Measurements from ENCODE around the gene L3HYPDH. TPM values are rescaled to one million over a fixed set of nuclear protein-coding genes. Genes with fewer than 3 reads are reported as not detected.

L3HYPDH gene
- total RNA-seq, result 10 to 100 TPM in 1 of 2 donors, 1 to 10 TPM in 1; 8.6 to 10.9 TPM

- DNase-seq, result peak; percentile 98
Observed at GRCh38 chr14:59483819-59484638, at the start of gene L3HYPDH, which contains the start of gene JKAMP. Gene L3HYPDH, minus strand, starts transcription at chr14:59484408. Its CDS starts 92 bp downstream, at chr14:59484316. Gene JKAMP, plus strand, starts transcription at chr14:59484517. Its CDS starts 73 bp downstream, at chr14:59484590.

GRCh38 chr14:59532419-59532818, 48.2 kb upstream of the L3HYPDH start:
- Mint-ChIP-seq H3K9me3 (peaks cover 0 to 4% of the 10 kb centered on the region in 2 donors), H3K36me3 (ENCODE audit: insufficient read depth in 2 of 2) (peaks cover 2% of the 10 kb centered on the region in 2 donors), H3K27ac (no peak overlapping the region), H3K4me3 (no peak overlapping the region), H3K4me1 (ENCODE audit: low read depth) (no peaks in the 10 kb centered on the region), H3K27me3 (ENCODE audit: low read depth) (peaks cover 7% of the 10 kb centered on the region)
- ATAC-seq (replicated peaks in 1 of 2), result no peak
- no peak for DNase-seq

More at GRCh38 chr14:59483819-59484638, at the start of gene L3HYPDH, which contains the start of gene JKAMP:
- Mint-ChIP-seq H3K27me3 (ENCODE audit: low read depth) (no peaks in the 10 kb centered on the region), H3K9me3 (no peaks in the 10 kb centered on the region), H3K4me1 (ENCODE audit: low read depth) (peaks cover 59% of the 10 kb centered on the region), H3K4me3 (peak within 1 kb of the TSS; percentile 90 to 97), H3K36me3 (ENCODE audit: insufficient read depth in 2 of 2) (peaks cover 1 to 4% of the 10 kb centered on the region in 2 donors), H3K27ac (peak within 1 kb of the TSS; percentile 92)
- ATAC-seq (replicated peaks in 1 of 2), result peak; percentile 95 to 96

- Mint-ChIP-seq H3K4me3 (no peak overlapping the region), H3K9me3 (peaks cover 0 to 4% of the 10 kb centered on the region in 2 donors), H3K27ac (no peak overlapping the region), H3K36me3 (ENCODE audit: insufficient read depth in 2 of 2) (peaks cover 2% of the 10 kb centered on the region in 2 donors), H3K4me1 (ENCODE audit: low read depth) (no peaks in the 10 kb centered on the region), H3K27me3 (ENCODE audit: low read depth) (peaks cover 7% of the 10 kb centered on the region)
- no peak for ATAC-seq (replicated peaks in 1 of 2)
- DNase-seq, result no peak
Observed at GRCh38 chr14:59530349-59530748, 46.1 kb upstream of the L3HYPDH start.

GRCh38 chr14:59529189-59529588, 45.0 kb upstream of the L3HYPDH start:
- Mint-ChIP-seq H3K27ac (no peak overlapping the region), H3K9me3 (peaks cover 0 to 4% of the 10 kb centered on the region in 2 donors), H3K36me3 (ENCODE audit: insufficient read depth in 2 of 2) (peaks cover 2% of the 10 kb centered on the region in 2 donors), H3K27me3 (ENCODE audit: low read depth) (peaks cover 7% of the 10 kb centered on the region), H3K4me1 (ENCODE audit: low read depth) (no peaks in the 10 kb centered on the region), H3K4me3 (no peak overlapping the region)
- ATAC-seq (replicated peaks in 1 of 2), result no peak
- no peak for DNase-seq

GRCh38 chr14:59520224-59520623, 36.0 kb upstream of the L3HYPDH start:
- ATAC-seq (replicated peaks in 1 of 2) (no peak), DNase-seq (no peak)
- H3K36me3 Mint-ChIP-seq (ENCODE audit: insufficient read depth in 2 of 2), result no peaks in the 10 kb centered on the region
- peaks cover 19% of the 10 kb centered on the region for H3K27me3 Mint-ChIP-seq (ENCODE audit: low read depth)
- no peaks in the 10 kb centered on the region for H3K4me1 Mint-ChIP-seq (ENCODE audit: low read depth)
- H3K4me3 Mint-ChIP-seq, result no peak overlapping the region
- peaks cover 0 to 2% of the 10 kb centered on the region in 2 donors for H3K9me3 Mint-ChIP-seq
- no peak overlapping the region for H3K27ac Mint-ChIP-seq

GRCh38 chr14:59511916-59512575, 27.8 kb upstream of the L3HYPDH start:
- no peaks in the 10 kb centered on the region for H3K36me3 Mint-ChIP-seq (ENCODE audit: insufficient read depth in 2 of 2)
- ATAC-seq (replicated peaks in 1 of 2), result no peak
- H3K4me1 Mint-ChIP-seq (ENCODE audit: low read depth), result no peaks in the 10 kb centered on the region
- peak; percentile 9 to 14 for DNase-seq
- H3K27ac Mint-ChIP-seq, result no peak overlapping the region
- H3K4me3 Mint-ChIP-seq, result no peak overlapping the region
- H3K9me3 Mint-ChIP-seq, result no peaks in the 10 kb centered on the region
- peaks cover 23% of the 10 kb centered on the region for H3K27me3 Mint-ChIP-seq (ENCODE audit: low read depth)

- Mint-ChIP-seq H3K9me3 (no peaks in the 10 kb centered on the region), H3K27ac (no peak overlapping the region), H3K36me3 (ENCODE audit: insufficient read depth in 2 of 2) (no peaks in the 10 kb centered on the region), H3K4me3 (no peak overlapping the region), H3K4me1 (ENCODE audit: low read depth) (no peaks in the 10 kb centered on the region), H3K27me3 (ENCODE audit: low read depth) (peaks cover 18% of the 10 kb centered on the region)
- no peak for ATAC-seq (replicated peaks in 1 of 2)
- DNase-seq, result no peak
Observed at GRCh38 chr14:59510966-59511365, 26.8 kb upstream of the L3HYPDH start.

GRCh38 chr14:59510001-59510400, 25.8 kb upstream of the L3HYPDH start:
- ATAC-seq (replicated peaks in 1 of 2) (no peak), DNase-seq (no peak)
- Mint-ChIP-seq H3K27me3 (ENCODE audit: low read depth) (peaks cover 16% of the 10 kb centered on the region), H3K27ac (no peak overlapping the region), H3K4me3 (no peak overlapping the region), H3K36me3 (ENCODE audit: insufficient read depth in 2 of 2) (no peaks in the 10 kb centered on the region), H3K4me1 (ENCODE audit: low read depth) (no peaks in the 10 kb centered on the region), H3K9me3 (no peaks in the 10 kb centered on the region)

GRCh38 chr14:59509101-59509500, 24.9 kb upstream of the L3HYPDH start:
- ATAC-seq (replicated peaks in 1 of 2), result no peak
- no peak for DNase-seq
- Mint-ChIP-seq H3K9me3 (no peaks in the 10 kb centered on the region), H3K4me3 (no peak overlapping the region), H3K27me3 (ENCODE audit: low read depth) (peaks cover 7% of the 10 kb centered on the region), H3K27ac (no peak overlapping the region), H3K36me3 (ENCODE audit: insufficient read depth in 2 of 2) (no peaks in the 10 kb centered on the region), H3K4me1 (ENCODE audit: low read depth) (no peaks in the 10 kb centered on the region)

GRCh38 chr14:59507752-59508103, 23.5 kb upstream of the L3HYPDH start:
- Mint-ChIP-seq H3K27ac (no peak overlapping the region), H3K4me1 (ENCODE audit: low read depth) (no peaks in the 10 kb centered on the region), H3K27me3 (ENCODE audit: low read depth) (peaks cover 6% of the 10 kb centered on the region), H3K9me3 (no peaks in the 10 kb centered on the region), H3K4me3 (no peak overlapping the region), H3K36me3 (ENCODE audit: insufficient read depth in 2 of 2) (no peaks in the 10 kb centered on the region)
- ATAC-seq (replicated peaks in 1 of 2) (no peak), DNase-seq (no peak)

- Mint-ChIP-seq H3K36me3 (ENCODE audit: insufficient read depth in 2 of 2) (peaks cover 0 to 1% of the 10 kb centered on the region in 2 donors), H3K9me3 (no peaks in the 10 kb centered on the region), H3K27me3 (ENCODE audit: low read depth) (peaks cover 6% of the 10 kb centered on the region), H3K27ac (no peak overlapping the region), H3K4me3 (no peak overlapping the region), H3K4me1 (ENCODE audit: low read depth) (no peaks in the 10 kb centered on the region)
- ATAC-seq (replicated peaks in 1 of 2) (peak; percentile 74), DNase-seq (peak; percentile 51 to 56)
Observed at GRCh38 chr14:59507063-59507751, 23.0 kb upstream of the L3HYPDH start.

- peaks cover 0 to 2% of the 10 kb centered on the region in 2 donors for H3K36me3 Mint-ChIP-seq (ENCODE audit: insufficient read depth in 2 of 2)
- no peaks in the 10 kb centered on the region for H3K27me3 Mint-ChIP-seq (ENCODE audit: low read depth)
- H3K4me1 Mint-ChIP-seq (ENCODE audit: low read depth), result no peaks in the 10 kb centered on the region
- no peak overlapping the region for H3K27ac Mint-ChIP-seq
- ATAC-seq (replicated peaks in 1 of 2) (no peak), DNase-seq (no peak)
- no peaks in the 10 kb centered on the region for H3K9me3 Mint-ChIP-seq
- H3K4me3 Mint-ChIP-seq, result no peak overlapping the region
Observed at GRCh38 chr14:59503256-59503655, 19.0 kb upstream of the L3HYPDH start.

- no peaks in the 10 kb centered on the region for H3K4me1 Mint-ChIP-seq (ENCODE audit: low read depth)
- DNase-seq (no peak), ATAC-seq (replicated peaks in 1 of 2) (no peak)
- H3K36me3 Mint-ChIP-seq (ENCODE audit: insufficient read depth in 2 of 2), result peaks cover 0 to 2% of the 10 kb centered on the region in 2 donors
- no peak overlapping the region for H3K4me3 Mint-ChIP-seq
- no peaks in the 10 kb centered on the region for H3K9me3 Mint-ChIP-seq
- H3K27ac Mint-ChIP-seq, result no peak overlapping the region
- H3K27me3 Mint-ChIP-seq (ENCODE audit: low read depth), result no peaks in the 10 kb centered on the region
Observed at GRCh38 chr14:59500732-59501131, 16.5 kb upstream of the L3HYPDH start.
